Astrocyte (in vitro differentiated cells and primary cell): ENCODE results near the gene ADAMTS17. TPM values are rescaled to one million over a fixed set of nuclear protein-coding genes. Genes with fewer than 3 reads are reported as not detected.
A peak's percentile ranks its signal among the peaks of the same experiment; 100 is the strongest.
"Not testable (repeated sequence)": the region's sequence is repeated elsewhere in the genome, so short reads cannot be mapped to it uniquely, and the experiment has no call there.

ENCODE experiments used
- DNase-seq: peaks from one replicate; pipeline ENCODE4 v3.0.0-alpha.2; 2010; ENCODE audit warnings: low read depth
- FAIRE-seq: peaks from 2 replicates; lab custom pipeline; 2011; peaks lifted over from hg19 to GRCh38; lab: Jason Lieb, UNC
- H2AFZ ChIP-seq: 2 replicates; pipeline ENCODE4 v1.6.0; 2012; ENCODE audit warnings: low read depth, low read length, inconsistent platforms
- H3K27ac ChIP-seq: 2 replicates; pipeline ENCODE4 v1.5.1; 2011; ENCODE audit warnings: low read depth, low read length, inconsistent platforms
- H3K27me3 ChIP-seq: 2 replicates; pipeline ENCODE4 v1.6.0; 2011; ENCODE audit warnings: low read length, inconsistent platforms; ENCODE audit not compliant: insufficient read depth
- H3K36me3 ChIP-seq: 2 replicates; pipeline ENCODE4 v1.5.1; 2011; ENCODE audit warnings: low read length, inconsistent platforms; ENCODE audit not compliant: insufficient read depth
- H3K4me1 ChIP-seq: 2 replicates; pipeline ENCODE4 v1.5.1; 2011; ENCODE audit warnings: low read length, inconsistent platforms; ENCODE audit not compliant: insufficient read depth
- H3K4me2 ChIP-seq: 2 replicates; pipeline ENCODE4 v1.6.0; 2012; ENCODE audit warnings: low read length, inconsistent platforms
- H3K4me3 ChIP-seq: 2 replicates; pipeline ENCODE4 v1.5.1; 2011; ENCODE audit warnings: low read depth, mild to moderate bottlenecking, low read length, inconsistent platforms; ENCODE audit not compliant: insufficient read depth
- H3K79me2 ChIP-seq: 2 replicates; pipeline ENCODE4 v1.6.0; 2012; ENCODE audit warnings: mild to moderate bottlenecking, low read length, inconsistent platforms; ENCODE audit not compliant: insufficient read depth
- H3K9ac ChIP-seq: 2 replicates; pipeline ENCODE4 v1.6.0; 2012; ENCODE audit warnings: mild to moderate bottlenecking, low read length, inconsistent platforms
- H3K9me3 ChIP-seq: 2 replicates; pipeline ENCODE4 v1.5.1; 2012; ENCODE audit warnings: low read depth, mild to moderate bottlenecking, low read length, inconsistent platforms; ENCODE audit not compliant: insufficient read depth
- H4K20me1 ChIP-seq: 2 replicates; pipeline ENCODE4 v1.6.0; 2012; ENCODE audit warnings: low read length, inconsistent platforms; ENCODE audit not compliant: insufficient read depth
- H3K27ac Mint-ChIP-seq: one replicate; pipeline ENCODE4 v1.8.0; 2021; ENCODE audit warnings: mild to moderate bottlenecking, mixed read lengths; ENCODE audit not compliant: unreplicated experiment
- H3K27me3 Mint-ChIP-seq: one replicate; pipeline ENCODE4 v1.8.0; 2021; ENCODE audit warnings: low read depth, mixed read lengths; ENCODE audit not compliant: unreplicated experiment
- H3K36me3 Mint-ChIP-seq: one replicate; pipeline ENCODE4 v1.8.0; 2021; ENCODE audit warnings: low read depth, mixed read lengths; ENCODE audit not compliant: unreplicated experiment
- H3K4me1 Mint-ChIP-seq: one replicate; pipeline ENCODE4 v1.8.0; 2021; ENCODE audit warnings: low read depth, mixed read lengths; ENCODE audit not compliant: unreplicated experiment
- H3K4me3 Mint-ChIP-seq: one replicate; pipeline ENCODE4 v1.8.0; 2021; ENCODE audit warnings: mild to moderate bottlenecking, moderate library complexity, mixed read lengths; ENCODE audit not compliant: unreplicated experiment
- H3K9me3 Mint-ChIP-seq: one replicate; pipeline ENCODE4 v1.8.0; 2021; ENCODE audit warnings: mild to moderate bottlenecking, mixed read lengths; ENCODE audit not compliant: unreplicated experiment
- EZH2 ChIP-seq: IDR thresholded peaks from 2 replicates; pipeline ENCODE4 v1.6.1; 2012; ENCODE audit warnings: mild to moderate bottlenecking, low read length, inconsistent platforms; ENCODE audit not compliant: insufficient read depth
- total RNA-seq: library from RNA; stranded (reverse); gene quantifications from 2 replicates; pipeline ENCODE4 v1.2.1, GENCODE V29; 2021
- TF ChIP-seq, protein P1 (sequence below): IDR thresholded peaks from 2 replicates; pipeline ENCODE4 v1.5.1; 2011; ENCODE audit warnings: low read depth, mild to moderate bottlenecking, inconsistent platforms, low read length, moderate library complexity; ENCODE audit not compliant: insufficient read depth

The ADAMTS17 gene
- total RNA-seq, 1 donor from 2014 or later = 0.27 TPM

- Histone ChIP-seq H3K4me3 (no peak overlapping the region), H2AFZ (no peak overlapping the region), H3K9me3 (no peaks in the 10 kb centered on the region), H3K27ac (peak overlapping the region; percentile 57), H3K4me2 (peak overlapping the region; percentile 47), H3K9ac (peak overlapping the region; percentile 11), H4K20me1 (no peaks in the 10 kb centered on the region), H3K4me1 (peaks cover 21% of the 10 kb centered on the region), H3K79me2 (no peaks in the 10 kb centered on the region), H3K27me3 (no peaks in the 10 kb centered on the region), H3K36me3 (no peaks in the 10 kb centered on the region)
- Mint-ChIP-seq H3K27me3 (peaks cover 14% of the 10 kb centered on the region), H3K27ac (peak overlapping the region; percentile 13), H3K4me1 (peaks cover 20% of the 10 kb centered on the region), H3K4me3 (no peak overlapping the region), H3K36me3 (no peaks in the 10 kb centered on the region), H3K9me3 (no peaks in the 10 kb centered on the region)
- DNase-seq = peak; percentile 88
- TF ChIP-seq, protein P1, sequence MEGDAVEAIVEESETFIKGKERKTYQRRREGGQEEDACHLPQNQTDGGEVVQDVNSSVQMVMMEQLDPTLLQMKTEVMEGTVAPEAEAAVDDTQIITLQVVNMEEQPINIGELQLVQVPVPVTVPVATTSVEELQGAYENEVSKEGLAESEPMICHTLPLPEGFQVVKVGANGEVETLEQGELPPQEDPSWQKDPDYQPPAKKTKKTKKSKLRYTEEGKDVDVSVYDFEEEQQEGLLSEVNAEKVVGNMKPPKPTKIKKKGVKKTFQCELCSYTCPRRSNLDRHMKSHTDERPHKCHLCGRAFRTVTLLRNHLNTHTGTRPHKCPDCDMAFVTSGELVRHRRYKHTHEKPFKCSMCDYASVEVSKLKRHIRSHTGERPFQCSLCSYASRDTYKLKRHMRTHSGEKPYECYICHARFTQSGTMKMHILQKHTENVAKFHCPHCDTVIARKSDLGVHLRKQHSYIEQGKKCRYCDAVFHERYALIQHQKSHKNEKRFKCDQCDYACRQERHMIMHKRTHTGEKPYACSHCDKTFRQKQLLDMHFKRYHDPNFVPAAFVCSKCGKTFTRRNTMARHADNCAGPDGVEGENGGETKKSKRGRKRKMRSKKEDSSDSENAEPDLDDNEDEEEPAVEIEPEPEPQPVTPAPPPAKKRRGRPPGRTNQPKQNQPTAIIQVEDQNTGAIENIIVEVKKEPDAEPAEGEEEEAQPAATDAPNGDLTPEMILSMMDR = no peak
- TF ChIP-seq EZH2 = no peak
- peak; percentile 45 for FAIRE-seq
Measured at GRCh38 chr15:100093211-100094126, 248.3 kb downstream of the ADAMTS17 start.

GRCh38 chr15:100092034-100092433 lies 249.7 kb downstream of the ADAMTS17 start:
- H3K27me3 ChIP-seq = no peaks in the 10 kb centered on the region
- no peaks in the 10 kb centered on the region for H3K36me3 ChIP-seq
- peaks cover 21% of the 10 kb centered on the region for H3K4me1 ChIP-seq
- H3K27me3 Mint-ChIP-seq = peaks cover 14% of the 10 kb centered on the region
- H3K36me3 Mint-ChIP-seq = no peaks in the 10 kb centered on the region
- no peak overlapping the region for H2AFZ ChIP-seq
- no peak overlapping the region for H3K27ac Mint-ChIP-seq
- DNase-seq = no peak
- H3K9ac ChIP-seq = no peak overlapping the region
- H3K9me3 ChIP-seq = no peaks in the 10 kb centered on the region
- no peak overlapping the region for H3K4me3 ChIP-seq
- no peak for FAIRE-seq
- H3K4me1 Mint-ChIP-seq = peaks cover 20% of the 10 kb centered on the region
- no peaks in the 10 kb centered on the region for H3K79me2 ChIP-seq
- no peak overlapping the region for H3K4me3 Mint-ChIP-seq
- no peak overlapping the region for H3K4me2 ChIP-seq
- H3K9me3 Mint-ChIP-seq = peaks cover 1% of the 10 kb centered on the region
- H4K20me1 ChIP-seq = no peaks in the 10 kb centered on the region
- no peak overlapping the region for H3K27ac ChIP-seq
- TF ChIP-seq, protein P1 = no peak
- TF ChIP-seq EZH2 = no peak

DNA sequence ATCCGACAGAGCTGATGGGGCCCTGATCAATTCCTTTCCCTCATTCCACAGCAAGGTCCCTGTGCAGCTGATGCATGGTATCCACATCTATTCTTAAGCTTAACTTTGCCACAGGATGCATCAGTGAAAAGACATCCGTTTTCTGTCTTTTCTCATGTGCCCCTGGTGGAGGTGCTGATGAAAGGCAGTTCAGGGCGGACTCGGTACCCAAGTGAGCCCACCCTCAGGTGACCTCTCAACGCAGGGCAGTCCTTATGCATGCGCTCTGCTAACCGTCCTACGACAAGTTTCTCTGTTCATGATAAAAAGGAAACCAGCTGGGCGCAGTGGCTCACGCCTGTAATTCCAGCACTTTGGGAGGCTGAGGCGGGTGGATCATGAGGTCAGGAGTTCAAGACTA lies 251.4 kb downstream of the ADAMTS17 start:
- H3K27me3 ChIP-seq = no peaks in the 10 kb centered on the region
- no peak overlapping the region for H3K27ac ChIP-seq
- peaks cover 12% of the 10 kb centered on the region for H3K27me3 Mint-ChIP-seq
- no peak overlapping the region for H3K4me3 Mint-ChIP-seq
- H3K36me3 ChIP-seq = no peaks in the 10 kb centered on the region
- TF ChIP-seq, protein P1 = no peak
- TF ChIP-seq EZH2 = no peak
- peaks cover 20% of the 10 kb centered on the region for H3K4me1 Mint-ChIP-seq
- no peaks in the 10 kb centered on the region for H3K79me2 ChIP-seq
- H3K9ac ChIP-seq = no peak overlapping the region
- H4K20me1 ChIP-seq = no peaks in the 10 kb centered on the region
- H3K4me3 ChIP-seq = no peak overlapping the region
- no peak overlapping the region for H3K4me2 ChIP-seq
- no peaks in the 10 kb centered on the region for H3K9me3 ChIP-seq
- no peak overlapping the region for H2AFZ ChIP-seq
- H3K27ac Mint-ChIP-seq = no peak overlapping the region
- H3K4me1 ChIP-seq = peaks cover 21% of the 10 kb centered on the region
- H3K36me3 Mint-ChIP-seq = peaks cover 2% of the 10 kb centered on the region
- no peak for DNase-seq
- FAIRE-seq = no peak
- peaks cover 8% of the 10 kb centered on the region for H3K9me3 Mint-ChIP-seq

GRCh38 chr15:100084042-100084821 lies 257.5 kb downstream of the ADAMTS17 start:
- H3K27me3 ChIP-seq, H3K27ac ChIP-seq, FAIRE-seq, H3K9ac ChIP-seq, H3K4me2 ChIP-seq, H3K9me3 Mint-ChIP-seq, H3K36me3 Mint-ChIP-seq, H4K20me1 ChIP-seq, H3K79me2 ChIP-seq, H2AFZ ChIP-seq, H3K36me3 ChIP-seq, H3K4me3 ChIP-seq, DNase-seq, H3K9me3 ChIP-seq, H3K4me3 Mint-ChIP-seq, H3K4me1 ChIP-seq: not testable (repeated sequence)
- H3K4me1 Mint-ChIP-seq = peaks cover 14% of the 10 kb centered on the region
- H3K27ac Mint-ChIP-seq = peak overlapping the region; percentile 34
- H3K27me3 Mint-ChIP-seq = peaks cover 13% of the 10 kb centered on the region
